Measurements from ENCODE around the gene FBXO28. TPM values are rescaled to one million over a fixed set of nuclear protein-coding genes. Genes with fewer than 3 reads are reported as not detected.

Gene FBXO28
- total RNA-seq, 2 donors from 2014 or later, result 20.7 to 41.9 TPM

DNA sequence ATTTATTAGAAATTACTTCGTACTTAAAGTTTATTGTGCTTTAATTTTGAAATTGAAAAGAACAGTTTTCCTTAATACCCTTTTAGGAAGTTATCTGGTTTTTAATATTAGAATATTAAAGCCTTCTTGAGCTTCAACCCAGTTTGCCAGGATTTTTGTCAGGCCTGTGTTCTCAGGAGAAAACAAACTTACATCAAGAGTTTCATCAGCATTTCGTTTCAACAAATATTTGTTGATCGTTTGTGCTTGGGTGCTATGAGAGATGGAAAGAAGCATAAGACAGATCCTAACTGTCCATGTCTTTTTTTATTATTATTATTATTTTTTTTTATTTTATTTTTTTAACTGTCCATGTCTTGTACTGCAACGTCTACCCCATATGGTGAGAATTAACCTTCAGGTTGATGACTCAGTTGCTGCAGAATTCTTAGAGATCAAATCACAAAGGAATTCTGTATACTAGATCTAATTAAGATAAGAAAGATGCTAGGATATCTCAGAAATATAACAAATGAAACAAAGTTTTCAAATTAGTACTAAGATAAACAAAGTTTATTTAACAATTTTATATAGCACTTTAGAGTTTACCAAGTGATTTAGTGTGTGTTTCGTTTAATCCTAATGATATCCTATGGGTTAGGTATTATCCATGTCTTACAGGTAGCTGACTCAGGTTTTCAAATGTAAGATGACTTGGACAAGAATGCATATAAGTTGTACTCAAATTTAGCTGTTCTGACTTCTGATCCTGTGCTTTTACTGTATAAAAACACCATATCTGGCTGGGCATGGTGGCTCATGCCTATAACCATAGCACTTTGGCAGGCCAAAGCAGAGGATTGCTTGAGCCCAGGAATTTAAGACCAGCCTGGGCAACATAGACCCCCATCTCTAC, 14.3 kb downstream of the FBXO28 start:
- Histone ChIP-seq H3K27ac (no peak overlapping the region), H3K9me3 (no peaks in the 10 kb centered on the region), H3K4me1 (ENCODE audit: control insufficient read depth in 1 of 2, low read depth in 2 of 2) (no peaks in the 10 kb centered on the region), H3K27me3 (replicated peaks; ENCODE audit: insufficient read depth) (no peaks in the 10 kb centered on the region), H3K36me3 (peaks cover 25% of the 10 kb centered on the region), H3K4me3 (no peak overlapping the region)
- ATAC-seq (ENCODE audit: insufficient number of reproducible peaks, low FRiP score, low read depth), result no peak
- TF ChIP-seq, protein P1, sequence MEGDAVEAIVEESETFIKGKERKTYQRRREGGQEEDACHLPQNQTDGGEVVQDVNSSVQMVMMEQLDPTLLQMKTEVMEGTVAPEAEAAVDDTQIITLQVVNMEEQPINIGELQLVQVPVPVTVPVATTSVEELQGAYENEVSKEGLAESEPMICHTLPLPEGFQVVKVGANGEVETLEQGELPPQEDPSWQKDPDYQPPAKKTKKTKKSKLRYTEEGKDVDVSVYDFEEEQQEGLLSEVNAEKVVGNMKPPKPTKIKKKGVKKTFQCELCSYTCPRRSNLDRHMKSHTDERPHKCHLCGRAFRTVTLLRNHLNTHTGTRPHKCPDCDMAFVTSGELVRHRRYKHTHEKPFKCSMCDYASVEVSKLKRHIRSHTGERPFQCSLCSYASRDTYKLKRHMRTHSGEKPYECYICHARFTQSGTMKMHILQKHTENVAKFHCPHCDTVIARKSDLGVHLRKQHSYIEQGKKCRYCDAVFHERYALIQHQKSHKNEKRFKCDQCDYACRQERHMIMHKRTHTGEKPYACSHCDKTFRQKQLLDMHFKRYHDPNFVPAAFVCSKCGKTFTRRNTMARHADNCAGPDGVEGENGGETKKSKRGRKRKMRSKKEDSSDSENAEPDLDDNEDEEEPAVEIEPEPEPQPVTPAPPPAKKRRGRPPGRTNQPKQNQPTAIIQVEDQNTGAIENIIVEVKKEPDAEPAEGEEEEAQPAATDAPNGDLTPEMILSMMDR (IDR thresholded peaks at IDR 0.05), result no peak
- DNase-seq (ENCODE audit: low spot score), result no peak

DNA sequence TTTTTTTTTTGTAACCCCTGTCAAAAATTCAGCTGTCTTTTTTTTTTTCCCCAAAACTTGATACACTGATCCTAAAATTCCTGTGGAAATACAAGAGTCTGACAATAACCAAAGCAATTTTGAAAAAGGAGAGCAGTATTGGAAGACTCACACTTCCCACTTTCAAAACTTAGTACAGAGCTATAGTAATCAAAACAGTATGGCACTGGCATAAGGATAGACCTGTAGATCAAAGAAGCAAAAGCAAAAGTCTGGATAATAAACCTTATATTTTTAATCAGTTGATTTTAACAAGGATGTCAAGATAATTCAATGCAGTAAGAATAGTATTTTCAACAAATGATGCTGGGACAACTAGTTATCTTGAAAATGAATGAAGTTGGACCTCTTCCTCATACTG, 17.3 kb downstream of the FBXO28 start:
- DNase-seq (ENCODE audit: low spot score) (no peak), ATAC-seq (ENCODE audit: insufficient number of reproducible peaks, low FRiP score, low read depth) (no peak)
- H3K4me1 ChIP-seq (ENCODE audit: control insufficient read depth in 1 of 2, low read depth in 2 of 2), result no peaks in the 10 kb centered on the region
- H3K36me3 ChIP-seq, result peaks cover 25% of the 10 kb centered on the region
- H3K9me3 ChIP-seq, result no peaks in the 10 kb centered on the region
- H3K4me3 ChIP-seq, result no peak overlapping the region
- no peak overlapping the region for H3K27ac ChIP-seq
- TF ChIP-seq, protein P1 (IDR thresholded peaks at IDR 0.05), result no peak
- H3K27me3 ChIP-seq (replicated peaks; ENCODE audit: insufficient read depth), result no peaks in the 10 kb centered on the region

DNA sequence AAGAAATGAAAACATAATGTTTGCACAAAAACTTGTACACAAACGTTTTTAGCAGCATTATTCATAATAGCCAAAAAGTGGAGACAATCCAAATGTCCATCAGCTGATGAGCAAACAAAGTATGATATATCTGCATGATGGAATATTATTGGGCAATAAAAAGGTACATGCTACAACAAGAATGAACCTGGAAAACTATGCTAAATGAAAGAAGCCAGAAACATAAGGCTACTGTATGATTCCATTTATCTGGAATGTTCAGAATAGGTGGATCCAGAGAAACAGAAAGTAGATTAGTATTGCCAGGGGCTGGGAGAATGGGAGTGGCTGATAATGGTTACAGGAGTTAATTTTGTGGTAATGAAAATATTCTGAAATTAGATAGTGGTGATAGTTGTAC, 19.0 kb downstream of the FBXO28 start:
- ATAC-seq (ENCODE audit: insufficient number of reproducible peaks, low FRiP score, low read depth), result no peak
- peaks cover 25% of the 10 kb centered on the region for H3K36me3 ChIP-seq
- TF ChIP-seq, protein P1 (IDR thresholded peaks at IDR 0.05), result no peak
- H3K4me3 ChIP-seq, result no peak overlapping the region
- H3K27ac ChIP-seq, result no peak overlapping the region
- no peaks in the 10 kb centered on the region for H3K4me1 ChIP-seq (ENCODE audit: control insufficient read depth in 1 of 2, low read depth in 2 of 2)
- no peak for DNase-seq (ENCODE audit: low spot score)
- no peaks in the 10 kb centered on the region for H3K9me3 ChIP-seq
- no peaks in the 10 kb centered on the region for H3K27me3 ChIP-seq (replicated peaks; ENCODE audit: insufficient read depth)

DNA sequence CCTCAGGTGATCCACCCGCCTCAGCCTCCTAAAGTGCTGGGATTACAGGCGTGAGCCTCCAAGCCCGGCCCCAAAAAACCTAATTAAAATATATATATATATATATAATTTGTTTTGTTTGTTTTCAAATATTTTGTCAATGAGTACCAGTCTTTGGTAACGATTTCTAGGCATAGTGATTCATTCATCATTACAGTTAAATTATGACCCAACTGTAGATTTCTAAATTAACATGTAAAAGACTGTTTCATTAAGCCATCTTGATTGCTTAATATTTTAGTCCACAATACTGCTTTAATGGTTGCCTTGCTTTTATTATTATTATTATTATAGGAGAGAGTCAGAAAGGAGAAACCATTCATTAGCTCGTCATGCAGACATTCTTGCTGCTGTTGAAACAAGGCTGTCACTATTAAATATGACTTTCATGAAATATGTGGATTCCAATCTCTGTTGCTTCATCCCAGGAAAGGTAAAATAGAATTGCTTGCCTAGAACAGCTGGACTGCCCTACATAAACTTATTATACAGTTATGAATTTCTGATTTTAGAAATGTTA, 19.9 kb downstream of the FBXO28 start:
- H3K27me3 ChIP-seq (replicated peaks; ENCODE audit: insufficient read depth), result no peaks in the 10 kb centered on the region
- TF ChIP-seq, protein P1 (IDR thresholded peaks at IDR 0.05), result no peak
- ATAC-seq (ENCODE audit: insufficient number of reproducible peaks, low FRiP score, low read depth) (no peak), DNase-seq (ENCODE audit: low spot score) (no peak)
- H3K9me3 ChIP-seq, result no peaks in the 10 kb centered on the region
- H3K4me1 ChIP-seq (ENCODE audit: control insufficient read depth in 1 of 2, low read depth in 2 of 2), result no peaks in the 10 kb centered on the region
- no peak overlapping the region for H3K4me3 ChIP-seq
- peaks cover 25% of the 10 kb centered on the region for H3K36me3 ChIP-seq
- H3K27ac ChIP-seq, result no peak overlapping the region

DNA sequence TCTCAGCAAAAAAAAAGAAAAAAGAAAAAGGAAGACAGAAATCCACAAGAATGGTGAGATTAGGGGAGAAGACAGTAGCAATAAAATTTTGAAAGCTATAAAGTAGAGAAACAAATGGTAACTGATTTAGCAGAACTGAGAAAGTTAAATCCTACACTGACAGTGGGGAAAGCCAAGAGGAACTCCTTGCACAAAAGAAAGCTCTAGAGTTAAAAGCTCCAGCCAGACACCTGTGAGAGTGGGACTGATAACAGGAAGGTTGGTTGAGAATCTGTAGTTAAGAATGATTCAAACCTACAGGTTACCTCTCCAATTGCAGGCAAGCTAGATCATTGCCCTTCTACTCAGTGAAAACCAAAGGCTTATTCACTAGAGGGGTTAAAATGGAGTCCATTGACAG, 23.6 kb downstream of the FBXO28 start:
- H3K27ac ChIP-seq, result no peak overlapping the region
- H3K27me3 ChIP-seq (replicated peaks; ENCODE audit: insufficient read depth), result no peaks in the 10 kb centered on the region
- no peak for DNase-seq (ENCODE audit: low spot score)
- TF ChIP-seq, protein P1 (IDR thresholded peaks at IDR 0.05), result no peak
- H3K9me3 ChIP-seq, result no peaks in the 10 kb centered on the region
- no peak for ATAC-seq (ENCODE audit: insufficient number of reproducible peaks, low FRiP score, low read depth)
- H3K4me3 ChIP-seq, result no peak overlapping the region
- H3K36me3 ChIP-seq, result peaks cover 6% of the 10 kb centered on the region
- H3K4me1 ChIP-seq (ENCODE audit: control insufficient read depth in 1 of 2, low read depth in 2 of 2), result no peaks in the 10 kb centered on the region

Measured in thoracic aorta (tissue), 2 donors.